ENCODE data around the gene ZNF397. TPM values are rescaled to one million over a fixed set of nuclear protein-coding genes. Genes with fewer than 3 reads are reported as not detected.
"Not testable (repeated sequence)": the region's sequence is repeated elsewhere in the genome, so short reads cannot be mapped to it uniquely, and the experiment has no call there.

ZNF397 gene
- total RNA-seq, result 10 to 100 TPM; 18.3 to 22.7 TPM

GRCh38 chr18:35240664-35241447 is at the start of gene ZNF397:
Gene ZNF397, plus strand, starts transcription at chr18:35241034. Its CDS starts 1,437 bp downstream, at chr18:35242471.
- Mint-ChIP-seq H3K36me3 (peaks cover 40 to 47% of the 10 kb centered on the region in 2 donors), H3K9me3 (peaks cover 10 to 29% of the 10 kb centered on the region in 2 donors), H3K27ac (peak within 1 kb of the TSS; percentile 99 to 100)
- ATAC-seq (peak; percentile 97 to 99), DNase-seq (ENCODE audit: low spot score in 2 of 2) (peak; percentile 94 to 96)

- no peak for DNase-seq (ENCODE audit: low spot score in 2 of 2)
- Mint-ChIP-seq H3K9me3 (no peaks in the 10 kb centered on the region), H3K36me3 (no peaks in the 10 kb centered on the region), H3K27ac (no peak overlapping the region)
- ATAC-seq, result no peak
These were observed 49.2 kb upstream of the ZNF397 start for GRCh38 chr18:35191698-35192025.

GRCh38 chr18:35192415-35192814 is 48.4 kb upstream of the ZNF397 start:
- Mint-ChIP-seq H3K36me3 (no peaks in the 10 kb centered on the region), H3K27ac (no peak overlapping the region), H3K9me3 (no peaks in the 10 kb centered on the region)
- ATAC-seq, result no peak
- DNase-seq (ENCODE audit: low spot score in 2 of 2), result no peak

- no peak overlapping the region for H3K27ac Mint-ChIP-seq
- ATAC-seq (no peak), DNase-seq (ENCODE audit: low spot score in 2 of 2) (no peak)
- H3K9me3 Mint-ChIP-seq, result no peaks in the 10 kb centered on the region
- H3K36me3 Mint-ChIP-seq, result no peaks in the 10 kb centered on the region
These were observed 47.5 kb upstream of the ZNF397 start for GRCh38 chr18:35193316-35193715.

- DNase-seq (ENCODE audit: low spot score in 2 of 2) (no peak), ATAC-seq (no peak)
- H3K36me3 Mint-ChIP-seq, result no peaks in the 10 kb centered on the region
- no peaks in the 10 kb centered on the region for H3K9me3 Mint-ChIP-seq
- H3K27ac Mint-ChIP-seq, result no peak overlapping the region
These were observed 43.5 kb upstream of the ZNF397 start for GRCh38 chr18:35197296-35197695.

- DNase-seq (ENCODE audit: low spot score in 2 of 2) (no peak), ATAC-seq (no peak)
- Mint-ChIP-seq H3K27ac (no peak overlapping the region), H3K36me3 (peaks cover 13 to 15% of the 10 kb centered on the region in 2 donors), H3K9me3 (peaks cover 7 to 12% of the 10 kb centered on the region in 2 donors)
These were observed 39.4 kb upstream of the ZNF397 start for GRCh38 chr18:35201256-35201931.

GRCh38 chr18:35203067-35203466 is 37.8 kb upstream of the ZNF397 start:
- ATAC-seq (no peak), DNase-seq (ENCODE audit: low spot score in 2 of 2) (no peak)
- Mint-ChIP-seq H3K36me3 (peaks cover 13 to 15% of the 10 kb centered on the region in 2 donors), H3K27ac (no peak overlapping the region), H3K9me3 (peaks cover 7 to 12% of the 10 kb centered on the region in 2 donors)

- no peak for ATAC-seq
- peaks cover 13 to 15% of the 10 kb centered on the region in 2 donors for H3K36me3 Mint-ChIP-seq
- no peak for DNase-seq (ENCODE audit: low spot score in 2 of 2)
- H3K27ac Mint-ChIP-seq, result no peak overlapping the region
- H3K9me3 Mint-ChIP-seq, result peaks cover 7 to 12% of the 10 kb centered on the region in 2 donors
These were observed 35.6 kb upstream of the ZNF397 start for GRCh38 chr18:35205199-35205712.

- not testable (repeated sequence) for H3K27ac Mint-ChIP-seq; DNase-seq (ENCODE audit: low spot score in 2 of 2); ATAC-seq
- Mint-ChIP-seq H3K9me3 (peaks cover 7 to 12% of the 10 kb centered on the region in 2 donors), H3K36me3 (peaks cover 13 to 15% of the 10 kb centered on the region in 2 donors)
These were observed 34.9 kb upstream of the ZNF397 start for GRCh38 chr18:35205746-35206458.

- ATAC-seq (no peak), DNase-seq (ENCODE audit: low spot score in 2 of 2) (no peak)
- Mint-ChIP-seq H3K36me3 (no peaks in the 10 kb centered on the region), H3K27ac (no peak overlapping the region), H3K9me3 (no peaks in the 10 kb centered on the region)
These were observed 25.8 kb upstream of the ZNF397 start for GRCh38 chr18:35215026-35215425.

- not testable (repeated sequence) for DNase-seq (ENCODE audit: low spot score in 2 of 2); H3K9me3 Mint-ChIP-seq; H3K36me3 Mint-ChIP-seq; ATAC-seq
- H3K27ac Mint-ChIP-seq, result peak overlapping the region in 1 of 2 donors; percentile 65
These were observed 24.2 kb upstream of the ZNF397 start for GRCh38 chr18:35216611-35217010.

GRCh38 chr18:35219331-35219730 is 21.5 kb upstream of the ZNF397 start:
- H3K9me3 Mint-ChIP-seq; ATAC-seq; H3K27ac Mint-ChIP-seq; H3K36me3 Mint-ChIP-seq; DNase-seq (ENCODE audit: low spot score in 2 of 2): not testable (repeated sequence)

GRCh38 chr18:35220424-35220823 is 20.4 kb upstream of the ZNF397 start:
- Mint-ChIP-seq H3K9me3 (no peaks in the 10 kb centered on the region), H3K27ac (no peak overlapping the region), H3K36me3 (no peaks in the 10 kb centered on the region)
- DNase-seq (ENCODE audit: low spot score in 2 of 2), result no peak
- no peak for ATAC-seq

GRCh38 chr18:35223797-35224196 is 17.0 kb upstream of the ZNF397 start:
- ATAC-seq (no peak), DNase-seq (ENCODE audit: low spot score in 2 of 2) (no peak)
- no peaks in the 10 kb centered on the region for H3K9me3 Mint-ChIP-seq
- no peaks in the 10 kb centered on the region for H3K36me3 Mint-ChIP-seq
- H3K27ac Mint-ChIP-seq, result no peak overlapping the region

- DNase-seq (ENCODE audit: low spot score in 2 of 2), result no peak
- H3K36me3 Mint-ChIP-seq, result no peaks in the 10 kb centered on the region
- H3K27ac Mint-ChIP-seq, result peak overlapping the region in 1 of 2 donors; percentile 30
- ATAC-seq, result peak in 1 of 2 donors; percentile 40
- no peaks in the 10 kb centered on the region for H3K9me3 Mint-ChIP-seq
These were observed 13.6 kb upstream of the ZNF397 start for GRCh38 chr18:35227254-35227653.

- H3K27ac Mint-ChIP-seq, result peak overlapping the region in 1 of 2 donors; percentile 18
These were observed 9.8 kb upstream of the ZNF397 start for GRCh38 chr18:35231052-35231451.

More at GRCh38 chr18:35231052-35231451, 9.8 kb upstream of the ZNF397 start:
- no peaks in the 10 kb centered on the region for H3K9me3 Mint-ChIP-seq
- peak; percentile 85 to 90 for ATAC-seq
- peak; percentile 73 to 76 for DNase-seq (ENCODE audit: low spot score in 2 of 2)
- H3K36me3 Mint-ChIP-seq, result no peaks in the 10 kb centered on the region

All from activated naive CD4-positive, alpha-beta T cell treated with anti-CD3 and anti-CD28 coated beads, Interleukin-2, amount 50 U/mL, for 72 hours (primary cell).